HEK293 (cell line): ENCODE measurements around the gene SUMF1.

ENCODE experiments used
- ZBTB7A ChIP-seq: fragments of 450-650 bp; formaldehyde crosslinking; IDR thresholded peaks from 2 replicates; pipeline ENCODE4 v1.5.1; 2016; ENCODE audit warnings: low read depth, missing biosample characterization, missing genetic modification characterization
- ZFP37 ChIP-seq: fragments of 450-650 bp; formaldehyde crosslinking; IDR thresholded peaks from 2 replicates; pipeline ENCODE4 v1.5.1; 2016; ENCODE audit warnings: missing biosample characterization, missing genetic modification characterization
- ZNF175 ChIP-seq: fragments of 450-650 bp; formaldehyde crosslinking; IDR thresholded peaks from 2 replicates; pipeline ENCODE4 v1.5.1; 2016; ENCODE audit warnings: missing biosample characterization, missing genetic modification characterization
- ZNF2 ChIP-seq: fragments of 450-650 bp; formaldehyde crosslinking; IDR thresholded peaks from 2 replicates; pipeline ENCODE4 v1.5.1; 2016; ENCODE audit warnings: missing biosample characterization, missing genetic modification characterization
- ZNF416 ChIP-seq: fragments of 450-650 bp; formaldehyde crosslinking; IDR thresholded peaks from 2 replicates; pipeline ENCODE4 v1.5.1; 2016; ENCODE audit warnings: missing biosample characterization, missing genetic modification characterization
- ZNF514 ChIP-seq: fragments of 450-650 bp; formaldehyde crosslinking; IDR thresholded peaks from 2 replicates; pipeline ENCODE4 v1.5.1; 2016; ENCODE audit warnings: missing biosample characterization, missing genetic modification characterization
- ZNF558 ChIP-seq: fragments of 450-650 bp; formaldehyde crosslinking; IDR thresholded peaks from 2 replicates; pipeline ENCODE4 v1.5.1; 2016; ENCODE audit warnings: missing biosample characterization, missing genetic modification characterization
- ZNF701 ChIP-seq: fragments of 450-650 bp; formaldehyde crosslinking; IDR thresholded peaks from 2 replicates; pipeline ENCODE4 v1.5.1; 2016; ENCODE audit warnings: missing biosample characterization, missing genetic modification characterization
- ZNF707 ChIP-seq: fragments of 450-650 bp; formaldehyde crosslinking; IDR thresholded peaks from 2 replicates; pipeline ENCODE4 v1.5.1; 2016; ENCODE audit warnings: missing biosample characterization, missing genetic modification characterization
- TF ChIP-seq, protein P1 (sequence below): fragments of 450-650 bp; formaldehyde crosslinking; IDR thresholded peaks from 2 replicates; pipeline ENCODE4 v1.5.1; 2016; ENCODE audit warnings: missing biosample characterization, missing genetic modification characterization
- TF ChIP-seq, protein P2 (sequence below): fragments of 450-650 bp; formaldehyde crosslinking; IDR thresholded peaks from 2 replicates; pipeline ENCODE4 v1.5.1; 2016; ENCODE audit warnings: missing biosample characterization, missing genetic modification characterization
- TF ChIP-seq, protein P3 (sequence below): fragments of 450-650 bp; formaldehyde crosslinking; IDR thresholded peaks from 2 replicates; pipeline ENCODE4 v1.5.1; 2016; ENCODE audit warnings: missing biosample characterization, missing genetic modification characterization, low read depth
- TF ChIP-seq, protein P4 (sequence below): fragments of 450-650 bp; formaldehyde crosslinking; IDR thresholded peaks from 2 replicates; pipeline ENCODE4 v1.5.1; 2016; ENCODE audit warnings: missing biosample characterization, missing genetic modification characterization
- TF ChIP-seq, protein P5 (sequence below): sonication (generic); formaldehyde crosslinking; IDR thresholded peaks from 2 replicates; pipeline ENCODE4 v1.8.1; 2022; ENCODE audit warnings: mild to moderate bottlenecking, moderate library complexity, missing genetic modification reagents

DNA sequence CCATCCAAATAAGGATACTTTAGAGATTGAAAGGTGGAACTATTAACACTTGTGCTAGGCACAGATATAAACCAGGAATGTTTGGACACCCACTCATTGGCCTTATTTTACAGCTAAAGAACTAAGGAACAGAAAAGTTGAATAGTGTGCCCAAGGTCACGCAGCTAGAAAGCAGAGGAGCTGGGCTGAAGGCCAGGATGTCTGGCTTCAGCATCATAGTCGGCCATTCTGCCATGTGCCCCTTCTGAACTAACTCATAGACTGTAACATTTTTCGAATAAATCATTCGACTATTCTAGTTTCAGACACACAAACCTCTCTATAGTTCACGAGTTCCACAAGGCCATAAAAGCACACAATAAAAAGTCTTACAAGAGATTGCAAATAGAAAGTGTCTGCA lies 71.1 kb downstream of the SUMF1 start:
- no peak for TF ChIP-seq ZNF416 (tag by site-specific recombination)
- TF ChIP-seq, protein P1, sequence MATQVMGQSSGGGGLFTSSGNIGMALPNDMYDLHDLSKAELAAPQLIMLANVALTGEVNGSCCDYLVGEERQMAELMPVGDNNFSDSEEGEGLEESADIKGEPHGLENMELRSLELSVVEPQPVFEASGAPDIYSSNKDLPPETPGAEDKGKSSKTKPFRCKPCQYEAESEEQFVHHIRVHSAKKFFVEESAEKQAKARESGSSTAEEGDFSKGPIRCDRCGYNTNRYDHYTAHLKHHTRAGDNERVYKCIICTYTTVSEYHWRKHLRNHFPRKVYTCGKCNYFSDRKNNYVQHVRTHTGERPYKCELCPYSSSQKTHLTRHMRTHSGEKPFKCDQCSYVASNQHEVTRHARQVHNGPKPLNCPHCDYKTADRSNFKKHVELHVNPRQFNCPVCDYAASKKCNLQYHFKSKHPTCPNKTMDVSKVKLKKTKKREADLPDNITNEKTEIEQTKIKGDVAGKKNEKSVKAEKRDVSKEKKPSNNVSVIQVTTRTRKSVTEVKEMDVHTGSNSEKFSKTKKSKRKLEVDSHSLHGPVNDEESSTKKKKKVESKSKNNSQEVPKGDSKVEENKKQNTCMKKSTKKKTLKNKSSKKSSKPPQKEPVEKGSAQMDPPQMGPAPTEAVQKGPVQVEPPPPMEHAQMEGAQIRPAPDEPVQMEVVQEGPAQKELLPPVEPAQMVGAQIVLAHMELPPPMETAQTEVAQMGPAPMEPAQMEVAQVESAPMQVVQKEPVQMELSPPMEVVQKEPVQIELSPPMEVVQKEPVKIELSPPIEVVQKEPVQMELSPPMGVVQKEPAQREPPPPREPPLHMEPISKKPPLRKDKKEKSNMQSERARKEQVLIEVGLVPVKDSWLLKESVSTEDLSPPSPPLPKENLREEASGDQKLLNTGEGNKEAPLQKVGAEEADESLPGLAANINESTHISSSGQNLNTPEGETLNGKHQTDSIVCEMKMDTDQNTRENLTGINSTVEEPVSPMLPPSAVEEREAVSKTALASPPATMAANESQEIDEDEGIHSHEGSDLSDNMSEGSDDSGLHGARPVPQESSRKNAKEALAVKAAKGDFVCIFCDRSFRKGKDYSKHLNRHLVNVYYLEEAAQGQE (tag by site-specific recombination), result no peak
- TF ChIP-seq ZNF701 (tag by site-specific recombination), result no peak
- no peak for TF ChIP-seq ZNF514
- TF ChIP-seq, protein P2, sequence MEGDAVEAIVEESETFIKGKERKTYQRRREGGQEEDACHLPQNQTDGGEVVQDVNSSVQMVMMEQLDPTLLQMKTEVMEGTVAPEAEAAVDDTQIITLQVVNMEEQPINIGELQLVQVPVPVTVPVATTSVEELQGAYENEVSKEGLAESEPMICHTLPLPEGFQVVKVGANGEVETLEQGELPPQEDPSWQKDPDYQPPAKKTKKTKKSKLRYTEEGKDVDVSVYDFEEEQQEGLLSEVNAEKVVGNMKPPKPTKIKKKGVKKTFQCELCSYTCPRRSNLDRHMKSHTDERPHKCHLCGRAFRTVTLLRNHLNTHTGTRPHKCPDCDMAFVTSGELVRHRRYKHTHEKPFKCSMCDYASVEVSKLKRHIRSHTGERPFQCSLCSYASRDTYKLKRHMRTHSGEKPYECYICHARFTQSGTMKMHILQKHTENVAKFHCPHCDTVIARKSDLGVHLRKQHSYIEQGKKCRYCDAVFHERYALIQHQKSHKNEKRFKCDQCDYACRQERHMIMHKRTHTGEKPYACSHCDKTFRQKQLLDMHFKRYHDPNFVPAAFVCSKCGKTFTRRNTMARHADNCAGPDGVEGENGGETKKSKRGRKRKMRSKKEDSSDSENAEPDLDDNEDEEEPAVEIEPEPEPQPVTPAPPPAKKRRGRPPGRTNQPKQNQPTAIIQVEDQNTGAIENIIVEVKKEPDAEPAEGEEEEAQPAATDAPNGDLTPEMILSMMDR, result no peak
- TF ChIP-seq, protein P3, sequence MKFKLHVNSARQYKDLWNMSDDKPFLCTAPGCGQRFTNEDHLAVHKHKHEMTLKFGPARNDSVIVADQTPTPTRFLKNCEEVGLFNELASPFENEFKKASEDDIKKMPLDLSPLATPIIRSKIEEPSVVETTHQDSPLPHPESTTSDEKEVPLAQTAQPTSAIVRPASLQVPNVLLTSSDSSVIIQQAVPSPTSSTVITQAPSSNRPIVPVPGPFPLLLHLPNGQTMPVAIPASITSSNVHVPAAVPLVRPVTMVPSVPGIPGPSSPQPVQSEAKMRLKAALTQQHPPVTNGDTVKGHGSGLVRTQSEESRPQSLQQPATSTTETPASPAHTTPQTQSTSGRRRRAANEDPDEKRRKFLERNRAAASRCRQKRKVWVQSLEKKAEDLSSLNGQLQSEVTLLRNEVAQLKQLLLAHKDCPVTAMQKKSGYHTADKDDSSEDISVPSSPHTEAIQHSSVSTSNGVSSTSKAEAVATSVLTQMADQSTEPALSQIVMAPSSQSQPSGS (tag by site-specific recombination), result no peak
- TF ChIP-seq ZNF707 (tag by site-specific recombination), result no peak
- no peak for TF ChIP-seq ZNF558 (tag by site-specific recombination)
- no peak for TF ChIP-seq ZNF2 (tag by site-specific recombination)
- TF ChIP-seq ZBTB7A (tag by site-specific recombination), result no peak
- TF ChIP-seq, protein P4, sequence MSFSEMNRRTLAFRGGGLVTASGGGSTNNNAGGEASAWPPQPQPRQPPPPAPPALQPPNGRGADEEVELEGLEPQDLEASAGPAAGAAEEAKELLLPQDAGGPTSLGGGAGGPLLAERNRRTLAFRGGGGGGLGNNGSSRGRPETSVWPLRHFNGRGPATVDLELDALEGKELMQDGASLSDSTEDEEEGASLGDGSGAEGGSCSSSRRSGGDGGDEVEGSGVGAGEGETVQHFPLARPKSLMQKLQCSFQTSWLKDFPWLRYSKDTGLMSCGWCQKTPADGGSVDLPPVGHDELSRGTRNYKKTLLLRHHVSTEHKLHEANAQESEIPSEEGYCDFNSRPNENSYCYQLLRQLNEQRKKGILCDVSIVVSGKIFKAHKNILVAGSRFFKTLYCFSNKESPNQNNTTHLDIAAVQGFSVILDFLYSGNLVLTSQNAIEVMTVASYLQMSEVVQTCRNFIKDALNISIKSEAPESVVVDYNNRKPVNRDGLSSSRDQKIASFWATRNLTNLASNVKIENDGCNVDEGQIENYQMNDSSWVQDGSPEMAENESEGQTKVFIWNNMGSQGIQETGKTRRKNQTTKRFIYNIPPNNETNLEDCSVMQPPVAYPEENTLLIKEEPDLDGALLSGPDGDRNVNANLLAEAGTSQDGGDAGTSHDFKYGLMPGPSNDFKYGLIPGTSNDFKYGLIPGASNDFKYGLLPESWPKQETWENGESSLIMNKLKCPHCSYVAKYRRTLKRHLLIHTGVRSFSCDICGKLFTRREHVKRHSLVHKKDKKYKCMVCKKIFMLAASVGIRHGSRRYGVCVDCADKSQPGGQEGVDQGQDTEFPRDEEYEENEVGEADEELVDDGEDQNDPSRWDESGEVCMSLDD, result no peak
- TF ChIP-seq, protein P5, sequence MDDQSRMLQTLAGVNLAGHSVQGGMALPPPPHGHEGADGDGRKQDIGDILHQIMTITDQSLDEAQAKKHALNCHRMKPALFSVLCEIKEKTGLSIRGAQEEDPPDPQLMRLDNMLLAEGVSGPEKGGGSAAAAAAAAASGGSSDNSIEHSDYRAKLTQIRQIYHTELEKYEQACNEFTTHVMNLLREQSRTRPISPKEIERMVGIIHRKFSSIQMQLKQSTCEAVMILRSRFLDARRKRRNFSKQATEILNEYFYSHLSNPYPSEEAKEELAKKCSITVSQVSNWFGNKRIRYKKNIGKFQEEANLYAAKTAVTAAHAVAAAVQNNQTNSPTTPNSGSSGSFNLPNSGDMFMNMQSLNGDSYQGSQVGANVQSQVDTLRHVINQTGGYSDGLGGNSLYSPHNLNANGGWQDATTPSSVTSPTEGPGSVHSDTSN (CRISPR knock-in tag), result no peak
- no peak for TF ChIP-seq ZNF175
- no peak for TF ChIP-seq ZFP37 (tag by site-specific recombination)
